Measurements from ENCODE around the gene CHPF2.

The CHPF2 gene

GRCh38 chr7:151250181-151251132, 18.2 kb downstream of the CHPF2 start:
- no peaks in the 10 kb centered on the region for H3K27me3 ChIP-seq (ENCODE audit: control insufficient read depth in 1 of 2, insufficient read depth in 2 of 2, low read length in 2 of 2)
- no peaks in the 10 kb centered on the region for H3K9me3 ChIP-seq (ENCODE audit: low read length)
- H3K9ac ChIP-seq (ENCODE audit: low read length) = peak overlapping the region; percentile 50
- no peaks in the 10 kb centered on the region for H3K36me3 ChIP-seq (ENCODE audit: insufficient read depth, low read length)
- H3K4me3 ChIP-seq (ENCODE audit: low read depth in 1 of 2, low read length in 2 of 2) = peak overlapping the region; percentile 49 to 71
- H3K27ac ChIP-seq (ENCODE audit: low read depth, low read length) = peak overlapping the region; percentile 95
- H3K4me1 ChIP-seq (ENCODE audit: insufficient read depth, low read length) = peaks cover 55% of the 10 kb centered on the region

DNA sequence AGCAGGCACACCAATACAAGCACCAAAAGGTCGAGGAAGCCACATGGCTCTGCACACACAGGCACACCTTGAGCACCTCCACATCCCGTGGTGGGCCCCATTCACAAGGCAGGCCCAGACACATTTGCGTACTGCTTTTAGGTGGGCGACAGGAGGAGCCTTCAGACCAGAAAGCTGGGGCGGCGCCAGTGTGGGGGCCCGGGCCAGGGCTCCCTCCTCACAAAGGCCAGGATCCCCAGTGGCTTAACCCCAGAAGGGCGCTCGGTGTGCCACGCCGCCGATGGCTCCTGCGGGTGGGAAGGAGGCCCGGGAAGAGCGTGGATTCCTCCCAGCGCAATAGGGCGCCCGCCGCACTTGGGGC, 19.0 kb downstream of the CHPF2 start:
- Histone ChIP-seq H3K4me1 (ENCODE audit: insufficient read depth, low read length) (peaks cover 49% of the 10 kb centered on the region), H3K27me3 (ENCODE audit: control insufficient read depth in 1 of 2, insufficient read depth in 2 of 2, low read length in 2 of 2) (no peaks in the 10 kb centered on the region), H3K4me3 (ENCODE audit: low read depth in 1 of 2, low read length in 2 of 2) (peak overlapping the region; percentile 49 to 71), H3K36me3 (ENCODE audit: insufficient read depth, low read length) (no peaks in the 10 kb centered on the region), H3K9ac (ENCODE audit: low read length) (peak overlapping the region; percentile 50), H3K9me3 (ENCODE audit: low read length) (no peaks in the 10 kb centered on the region), H3K27ac (ENCODE audit: low read depth, low read length) (peak overlapping the region; percentile 95)

- Histone ChIP-seq H3K4me3 (ENCODE audit: low read depth in 1 of 2, low read length in 2 of 2) (peak overlapping the region; percentile 72 to 81), H3K9me3 (ENCODE audit: low read length) (no peaks in the 10 kb centered on the region), H3K36me3 (ENCODE audit: insufficient read depth, low read length) (no peaks in the 10 kb centered on the region), H3K27me3 (ENCODE audit: control insufficient read depth in 1 of 2, insufficient read depth in 2 of 2, low read length in 2 of 2) (no peaks in the 10 kb centered on the region), H3K9ac (ENCODE audit: low read length) (peak overlapping the region; percentile 86), H3K27ac (ENCODE audit: low read depth, low read length) (peak overlapping the region; percentile 95), H3K4me1 (ENCODE audit: insufficient read depth, low read length) (peaks cover 43% of the 10 kb centered on the region)
Observed at GRCh38 chr7:151251689-151252560, 19.6 kb downstream of the CHPF2 start.

DNA sequence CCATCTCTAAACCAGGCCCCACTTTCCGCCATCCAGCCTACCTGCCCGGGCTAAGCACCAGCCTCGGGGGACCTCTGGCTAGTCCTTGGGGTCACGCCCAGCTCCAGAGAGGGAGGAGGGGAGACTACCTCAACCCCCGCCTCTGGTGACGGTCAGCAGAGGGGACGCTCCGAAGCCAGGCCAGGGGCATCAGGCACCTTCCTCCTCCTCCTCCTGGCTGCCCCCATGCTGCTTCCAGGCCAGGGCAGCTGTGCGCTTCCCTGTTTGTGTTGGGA, 20.2 kb downstream of the CHPF2 start:
- H3K4me3 ChIP-seq (ENCODE audit: low read depth in 1 of 2, low read length in 2 of 2) = peak overlapping the region; percentile 72 to 81
- no peaks in the 10 kb centered on the region for H3K27me3 ChIP-seq (ENCODE audit: control insufficient read depth in 1 of 2, insufficient read depth in 2 of 2, low read length in 2 of 2)
- peak overlapping the region; percentile 86 for H3K9ac ChIP-seq (ENCODE audit: low read length)
- no peaks in the 10 kb centered on the region for H3K36me3 ChIP-seq (ENCODE audit: insufficient read depth, low read length)
- peaks cover 37% of the 10 kb centered on the region for H3K4me1 ChIP-seq (ENCODE audit: insufficient read depth, low read length)
- peak overlapping the region; percentile 75 for H3K27ac ChIP-seq (ENCODE audit: low read depth, low read length)
- no peaks in the 10 kb centered on the region for H3K9me3 ChIP-seq (ENCODE audit: low read length)

DNA sequence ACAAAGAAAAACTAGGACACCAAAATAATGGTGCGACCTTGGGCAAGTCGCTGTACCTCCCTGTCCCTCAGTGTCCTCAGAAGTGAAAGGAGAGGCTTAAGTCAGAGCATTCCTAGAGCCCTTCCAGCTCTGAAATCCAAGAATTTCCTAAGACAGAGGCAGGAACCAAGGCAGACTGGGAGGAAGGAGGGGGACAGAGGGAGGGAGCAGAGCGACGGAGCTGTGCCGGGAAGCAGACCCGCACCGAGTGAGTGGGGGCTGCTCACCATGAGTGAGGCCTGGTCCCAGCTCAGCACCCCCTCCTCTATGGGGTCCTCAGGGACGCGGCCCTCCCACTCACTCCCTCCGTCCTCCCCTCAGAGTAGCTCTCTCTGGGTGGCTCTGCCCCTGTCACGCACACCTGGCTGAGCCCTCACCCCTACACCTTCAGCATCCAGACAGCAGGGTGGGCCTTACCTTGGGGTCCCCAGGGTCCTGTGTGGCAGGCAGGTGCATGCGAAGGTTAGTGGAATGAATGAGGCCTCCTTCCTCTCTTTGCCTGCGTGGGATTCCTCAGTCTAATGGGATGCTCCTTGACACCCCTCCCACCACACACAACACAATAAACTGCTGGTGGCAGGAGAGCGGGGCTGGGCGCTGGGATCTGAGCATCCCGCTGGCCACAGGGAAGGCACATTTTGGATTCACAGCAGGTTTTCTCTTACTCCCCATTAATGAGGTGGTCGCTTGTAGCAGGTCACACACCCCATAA, 20.9 kb downstream of the CHPF2 start:
- Histone ChIP-seq H3K4me3 (ENCODE audit: low read depth in 1 of 2, low read length in 2 of 2) (peak overlapping the region in 1 of 2 donors; percentile 81), H3K4me1 (ENCODE audit: insufficient read depth, low read length) (peaks cover 33% of the 10 kb centered on the region), H3K27ac (ENCODE audit: low read depth, low read length) (peak overlapping the region; percentile 75)

DNA sequence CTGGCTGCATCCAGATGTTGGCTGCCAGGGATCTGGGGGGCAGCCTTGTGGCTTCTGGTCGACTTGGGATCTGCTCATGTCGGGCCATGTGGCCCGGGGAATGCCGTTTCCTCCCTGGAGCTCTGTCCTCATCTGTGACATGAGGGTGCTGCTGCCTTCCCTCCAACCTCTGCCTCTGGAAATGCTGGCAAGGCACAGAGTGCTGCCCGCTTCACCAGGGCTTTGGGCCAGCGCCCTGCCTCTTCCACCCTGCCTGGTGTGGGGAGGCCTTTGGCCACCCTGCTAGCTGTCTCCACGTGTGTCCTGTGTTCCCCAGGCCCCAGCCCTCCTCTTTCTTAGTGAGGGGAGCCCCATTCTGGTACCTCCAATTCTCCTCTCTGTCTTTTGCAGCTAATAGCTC, 22.0 kb downstream of the CHPF2 start:
- Histone ChIP-seq H3K4me1 (ENCODE audit: insufficient read depth, low read length) (peaks cover 32% of the 10 kb centered on the region), H3K4me3 (ENCODE audit: low read depth in 1 of 2, low read length in 2 of 2) (no peak overlapping the region), H3K9me3 (ENCODE audit: low read length) (no peaks in the 10 kb centered on the region), H3K27ac (ENCODE audit: low read depth, low read length) (peak overlapping the region; percentile 75), H3K27me3 (ENCODE audit: control insufficient read depth in 1 of 2, insufficient read depth in 2 of 2, low read length in 2 of 2) (no peaks in the 10 kb centered on the region), H3K9ac (ENCODE audit: low read length) (no peak overlapping the region), H3K36me3 (ENCODE audit: insufficient read depth, low read length) (no peaks in the 10 kb centered on the region)

More for the DNA sequence above, 20.9 kb downstream of the CHPF2 start:
- Histone ChIP-seq H3K9me3 (ENCODE audit: low read length) (no peaks in the 10 kb centered on the region), H3K27me3 (ENCODE audit: control insufficient read depth in 1 of 2, insufficient read depth in 2 of 2, low read length in 2 of 2) (no peaks in the 10 kb centered on the region), H3K36me3 (ENCODE audit: insufficient read depth, low read length) (no peaks in the 10 kb centered on the region), H3K9ac (ENCODE audit: low read length) (peak overlapping the region; percentile 86)

DNA sequence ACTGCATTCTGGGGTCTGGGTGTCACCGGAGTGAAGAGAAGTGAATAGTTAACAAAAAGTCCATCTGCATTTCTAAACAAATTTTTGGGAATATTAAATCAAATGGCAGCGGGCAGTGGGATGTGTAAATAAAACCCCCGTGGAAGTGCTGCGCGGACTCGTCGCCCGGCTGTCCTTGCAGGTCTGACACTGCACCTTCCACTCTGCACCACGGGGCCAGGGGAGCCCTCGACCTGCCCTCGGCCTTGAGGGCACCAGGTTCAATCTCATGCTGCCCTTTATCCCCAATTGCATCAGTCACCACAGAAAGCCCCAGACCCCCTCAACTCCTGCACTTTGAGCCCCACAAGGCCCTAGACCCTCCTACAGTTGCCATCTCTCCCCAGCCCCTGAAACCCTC, 22.6 kb downstream of the CHPF2 start:
- Histone ChIP-seq H3K9me3 (ENCODE audit: low read length) (no peaks in the 10 kb centered on the region), H3K27me3 (ENCODE audit: control insufficient read depth in 1 of 2, insufficient read depth in 2 of 2, low read length in 2 of 2) (no peaks in the 10 kb centered on the region), H3K4me1 (ENCODE audit: insufficient read depth, low read length) (peaks cover 27% of the 10 kb centered on the region), H3K9ac (ENCODE audit: low read length) (no peak overlapping the region), H3K4me3 (ENCODE audit: low read depth in 1 of 2, low read length in 2 of 2) (no peak overlapping the region), H3K36me3 (ENCODE audit: insufficient read depth, low read length) (no peaks in the 10 kb centered on the region), H3K27ac (ENCODE audit: low read depth, low read length) (no peak overlapping the region)

DNA sequence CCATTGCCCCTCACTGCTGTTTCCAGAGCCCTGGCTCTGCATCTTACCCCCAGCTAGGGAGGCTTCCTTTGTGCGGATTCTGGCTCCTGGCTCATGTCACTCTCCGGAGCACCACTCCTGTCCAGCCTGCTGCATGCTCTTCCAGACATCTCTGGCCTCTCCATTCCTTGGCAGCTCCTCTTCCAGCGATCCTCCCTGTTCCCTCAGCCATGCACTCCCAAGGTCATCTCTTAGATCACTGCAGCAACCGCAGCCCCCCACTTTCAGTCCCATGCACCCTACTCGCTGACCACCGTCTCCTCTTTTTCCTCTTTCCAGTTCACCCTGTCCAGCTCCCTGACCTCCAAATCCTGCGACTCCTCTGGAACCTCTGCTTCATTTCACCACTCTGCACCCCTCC, 23.1 kb downstream of the CHPF2 start:
- H3K4me1 ChIP-seq (ENCODE audit: insufficient read depth, low read length) = peaks cover 22% of the 10 kb centered on the region
- no peaks in the 10 kb centered on the region for H3K27me3 ChIP-seq (ENCODE audit: control insufficient read depth in 1 of 2, insufficient read depth in 2 of 2, low read length in 2 of 2)
- no peaks in the 10 kb centered on the region for H3K36me3 ChIP-seq (ENCODE audit: insufficient read depth, low read length)
- H3K9me3 ChIP-seq (ENCODE audit: low read length) = no peaks in the 10 kb centered on the region
- H3K4me3 ChIP-seq (ENCODE audit: low read depth in 1 of 2, low read length in 2 of 2) = no peak overlapping the region
- no peak overlapping the region for H3K27ac ChIP-seq (ENCODE audit: low read depth, low read length)
- H3K9ac ChIP-seq (ENCODE audit: low read length) = no peak overlapping the region

DNA sequence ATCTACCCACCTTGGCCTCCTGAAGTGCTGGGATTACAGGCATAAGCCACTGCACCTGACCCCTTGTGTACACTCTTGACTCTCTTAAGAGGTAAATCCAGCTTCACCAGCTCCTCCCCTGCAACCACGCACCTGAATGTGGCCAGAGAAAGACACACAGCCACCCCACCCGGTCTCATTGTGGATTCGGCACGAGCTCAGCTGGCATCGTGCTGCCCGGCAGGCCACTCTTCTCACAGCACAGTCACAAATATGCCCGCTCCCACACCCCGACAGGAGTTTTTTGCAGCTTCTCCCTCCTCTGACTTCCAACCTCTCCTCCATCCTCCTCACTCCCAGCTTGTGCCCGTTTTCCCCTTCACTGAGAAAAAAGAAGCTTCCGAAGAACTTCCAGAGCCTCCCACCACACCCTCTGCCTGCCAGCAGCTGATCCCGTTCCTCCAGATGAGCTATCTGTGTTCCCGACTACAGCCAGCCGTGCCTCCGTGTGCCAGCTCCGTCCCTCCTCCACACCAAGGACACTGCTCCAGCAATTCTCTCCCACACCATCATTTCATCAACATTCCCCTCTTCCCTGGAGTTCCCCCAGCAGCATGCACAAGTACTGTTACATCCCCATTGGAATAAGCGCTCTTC, 24.2 kb downstream of the CHPF2 start:
- no peaks in the 10 kb centered on the region for H3K36me3 ChIP-seq (ENCODE audit: insufficient read depth, low read length)

GRCh38 chr7:151257990-151258389, 25.7 kb downstream of the CHPF2 start:
- H3K9me3 ChIP-seq (ENCODE audit: low read length) = no peaks in the 10 kb centered on the region
- H3K4me1 ChIP-seq (ENCODE audit: insufficient read depth, low read length) = peaks cover 5% of the 10 kb centered on the region
- no peak overlapping the region for H3K27ac ChIP-seq (ENCODE audit: low read depth, low read length)
- no peak overlapping the region for H3K4me3 ChIP-seq (ENCODE audit: low read depth in 1 of 2, low read length in 2 of 2)
- H3K27me3 ChIP-seq (ENCODE audit: control insufficient read depth in 1 of 2, insufficient read depth in 2 of 2, low read length in 2 of 2) = no peaks in the 10 kb centered on the region
- H3K36me3 ChIP-seq (ENCODE audit: insufficient read depth, low read length) = no peaks in the 10 kb centered on the region
- no peak overlapping the region for H3K9ac ChIP-seq (ENCODE audit: low read length)

More for the DNA sequence above, 24.2 kb downstream of the CHPF2 start:
- Histone ChIP-seq H3K9ac (ENCODE audit: low read length) (no peak overlapping the region), H3K4me1 (ENCODE audit: insufficient read depth, low read length) (peaks cover 12% of the 10 kb centered on the region), H3K9me3 (ENCODE audit: low read length) (no peaks in the 10 kb centered on the region), H3K4me3 (ENCODE audit: low read depth in 1 of 2, low read length in 2 of 2) (no peak overlapping the region), H3K27me3 (ENCODE audit: control insufficient read depth in 1 of 2, insufficient read depth in 2 of 2, low read length in 2 of 2) (no peaks in the 10 kb centered on the region), H3K27ac (ENCODE audit: low read depth, low read length) (no peak overlapping the region)

DNA sequence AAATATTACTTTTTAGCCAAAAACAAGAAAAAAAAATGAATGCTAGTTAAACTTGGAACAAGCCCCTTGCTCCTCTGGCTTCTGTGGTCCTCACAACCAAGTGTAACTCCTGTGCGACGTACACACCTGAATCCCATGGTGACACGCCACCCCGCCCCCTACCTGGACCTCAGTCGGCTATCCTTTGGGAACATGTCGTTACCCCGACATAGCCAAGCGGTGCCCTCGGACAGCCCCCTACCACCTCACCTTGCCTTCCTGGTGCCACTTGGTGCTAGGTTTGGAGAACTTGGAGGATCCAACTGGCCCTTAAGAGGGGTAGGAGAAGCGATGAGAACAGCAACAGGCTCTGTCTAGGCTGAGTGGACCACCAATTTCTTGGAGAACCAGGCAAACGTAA, 28.2 kb downstream of the CHPF2 start:
- no peak overlapping the region for H3K4me3 ChIP-seq (ENCODE audit: low read depth in 1 of 2, low read length in 2 of 2)
- H3K9ac ChIP-seq (ENCODE audit: low read length) = no peak overlapping the region
- no peaks in the 10 kb centered on the region for H3K36me3 ChIP-seq (ENCODE audit: insufficient read depth, low read length)
- no peaks in the 10 kb centered on the region for H3K4me1 ChIP-seq (ENCODE audit: insufficient read depth, low read length)
- H3K27me3 ChIP-seq (ENCODE audit: control insufficient read depth in 1 of 2, insufficient read depth in 2 of 2, low read length in 2 of 2) = no peaks in the 10 kb centered on the region
- H3K9me3 ChIP-seq (ENCODE audit: low read length) = no peaks in the 10 kb centered on the region
- no peak overlapping the region for H3K27ac ChIP-seq (ENCODE audit: low read depth, low read length)

Data from muscle layer of colon (tissue), 2 donors.